EL (cell line): ENCODE data around the gene UFC1.

Experiments used
- DNase-seq: peaks from one replicate; pipeline ENCODE4 v3.0.0-alpha.2; 2016

Gene UFC1

DNA sequence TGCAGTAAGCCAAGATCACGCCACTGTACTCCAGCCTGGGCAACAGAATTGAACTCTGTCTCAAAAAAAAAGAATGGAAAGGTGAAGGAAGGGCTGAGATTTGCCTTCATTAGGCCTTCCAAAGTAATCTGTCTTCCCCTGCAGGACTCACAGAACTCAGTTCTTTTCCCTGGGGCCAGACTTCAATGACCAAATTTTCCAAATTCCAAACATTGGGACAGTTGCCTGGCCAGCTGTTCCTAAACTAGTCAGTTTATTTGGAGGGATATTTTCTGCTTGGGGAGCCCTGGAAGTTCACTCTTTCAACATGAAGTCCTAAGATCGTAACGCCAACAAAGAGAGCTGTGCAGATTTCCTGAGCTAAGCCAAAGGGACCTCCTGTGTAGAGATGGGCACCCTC is 15.9 kb upstream of the UFC1 start:
- DNase-seq: no peak

DNA sequence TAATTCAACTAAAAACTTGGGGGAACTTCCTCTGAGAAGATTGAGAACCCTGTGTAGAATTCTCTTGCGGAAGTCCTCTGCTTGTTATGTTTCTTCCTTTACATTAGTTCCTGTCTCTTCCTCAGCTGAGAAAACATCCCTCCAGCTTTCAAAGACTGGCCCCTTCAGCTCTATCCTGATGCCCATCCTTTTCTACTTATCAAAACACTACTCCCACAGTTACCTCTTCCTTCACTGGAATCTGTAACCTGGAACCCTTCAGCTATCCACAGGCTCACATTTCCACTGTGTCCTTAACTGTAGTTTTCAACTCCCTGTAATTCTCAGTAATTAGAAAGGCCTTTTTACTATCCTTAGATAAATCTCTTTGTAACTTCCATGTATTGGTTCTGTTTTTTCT is 15.3 kb upstream of the UFC1 start:
- DNase-seq: no peak

DNA sequence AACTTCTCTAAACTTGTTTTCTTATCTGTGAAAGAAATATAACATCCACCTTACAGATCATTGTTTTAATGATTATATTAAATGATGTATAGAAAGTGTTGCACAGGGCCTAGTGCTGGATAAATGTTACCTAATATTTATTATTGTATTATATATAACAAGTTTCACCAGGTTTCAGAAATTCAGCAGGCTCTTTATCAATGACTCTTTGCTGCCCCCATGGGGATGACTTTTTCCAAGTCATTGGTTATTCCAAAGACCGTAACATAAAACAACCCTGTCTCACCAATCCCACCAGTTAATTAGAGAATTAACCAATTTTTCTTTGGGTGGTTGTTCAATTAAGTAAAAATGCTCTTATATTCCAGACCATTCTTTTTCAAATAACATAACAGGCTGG is 14.0 kb upstream of the UFC1 start:
- peak; percentile 41 for DNase-seq

DNA sequence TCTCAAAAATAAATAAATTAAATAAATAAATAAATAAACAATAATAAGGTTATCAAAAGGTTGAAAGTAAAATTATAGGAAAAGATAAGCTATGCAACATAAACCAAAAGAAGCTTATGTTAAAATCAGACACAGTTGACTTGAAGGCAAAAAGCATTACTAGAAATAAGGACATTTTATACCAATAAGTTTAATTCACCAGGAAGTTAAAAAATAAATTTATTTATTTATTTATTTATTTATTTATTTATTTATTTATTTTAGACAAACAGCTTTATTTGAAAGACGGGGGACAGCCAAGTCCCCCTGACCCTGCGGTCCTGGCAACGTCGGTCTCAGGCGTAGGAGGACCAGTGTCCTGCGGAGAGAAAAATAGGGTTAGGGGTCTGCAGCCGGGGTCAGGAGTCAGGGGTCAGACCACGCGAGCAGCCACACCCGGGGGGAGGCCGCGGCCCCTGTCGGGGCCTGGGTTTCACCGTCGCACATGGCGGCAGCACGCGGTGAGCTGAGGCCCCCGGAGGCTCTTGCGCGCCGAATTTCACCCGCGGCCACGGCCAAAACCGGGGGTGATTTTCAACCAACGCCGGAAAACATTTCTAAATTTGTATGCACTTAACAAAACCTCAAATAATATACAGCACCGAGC is 12.9 kb upstream of the UFC1 start:
- DNase-seq: no peak

DNA sequence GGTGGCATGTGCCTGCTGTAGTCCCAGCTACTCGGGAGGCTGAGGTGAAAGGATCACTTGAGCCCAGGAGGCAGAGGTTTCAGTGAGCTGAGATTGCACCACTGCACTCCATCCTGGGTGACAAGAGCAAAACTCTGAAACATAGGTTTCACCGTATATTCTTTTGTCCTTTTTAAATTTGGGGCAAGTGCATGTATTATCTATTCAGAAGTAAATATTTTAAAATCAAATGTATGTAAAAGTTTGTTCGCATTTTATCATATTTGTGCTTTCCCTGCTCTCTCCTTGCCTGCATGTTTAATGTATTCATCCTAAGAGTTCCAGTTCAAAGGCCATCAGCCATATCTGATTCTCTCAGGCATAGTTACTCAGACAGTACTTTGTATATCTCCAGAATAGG is 7.9 kb upstream of the UFC1 start:
- DNase-seq: no peak

DNA sequence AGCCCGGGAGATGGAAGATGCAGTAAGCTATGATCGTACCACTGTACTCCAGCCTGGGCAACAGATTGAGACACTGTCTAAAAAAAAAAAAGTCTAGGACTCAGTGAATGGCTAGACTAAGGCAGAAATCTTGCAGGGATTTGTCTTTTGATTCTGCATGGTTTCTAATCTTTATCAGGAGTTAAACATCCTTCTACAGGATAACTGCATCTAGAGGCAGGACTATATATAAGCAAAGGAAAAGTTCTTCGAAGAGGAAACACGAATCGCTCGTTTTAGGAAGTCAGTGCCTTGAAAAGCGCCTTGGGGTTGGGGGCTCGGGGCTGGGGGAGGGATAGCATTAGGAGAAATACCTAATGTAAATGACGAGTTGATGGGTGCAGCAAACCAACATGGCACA is 602 bp upstream of the UFC1 start:
- DNase-seq: no peak

DNA sequence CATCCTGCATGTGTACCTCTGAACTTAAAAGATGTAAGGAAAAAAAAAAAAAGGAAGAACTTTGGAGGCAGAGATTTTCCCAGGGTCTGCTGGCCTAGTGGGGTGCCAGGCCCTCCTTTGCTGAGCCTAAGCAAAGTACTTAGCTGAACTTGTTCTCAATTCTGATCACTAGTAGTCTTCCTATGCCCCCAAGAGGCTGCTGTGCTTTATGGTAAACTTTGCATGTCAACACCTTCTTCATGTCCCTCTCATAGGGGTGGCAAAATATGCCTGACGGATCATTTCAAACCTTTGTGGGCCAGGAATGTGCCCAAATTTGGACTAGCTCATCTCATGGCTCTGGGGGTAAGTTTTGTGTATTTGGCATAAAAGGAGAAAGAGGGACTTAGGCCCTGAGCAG is 4.1 kb downstream of the UFC1 start:
- no peak for DNase-seq

DNA sequence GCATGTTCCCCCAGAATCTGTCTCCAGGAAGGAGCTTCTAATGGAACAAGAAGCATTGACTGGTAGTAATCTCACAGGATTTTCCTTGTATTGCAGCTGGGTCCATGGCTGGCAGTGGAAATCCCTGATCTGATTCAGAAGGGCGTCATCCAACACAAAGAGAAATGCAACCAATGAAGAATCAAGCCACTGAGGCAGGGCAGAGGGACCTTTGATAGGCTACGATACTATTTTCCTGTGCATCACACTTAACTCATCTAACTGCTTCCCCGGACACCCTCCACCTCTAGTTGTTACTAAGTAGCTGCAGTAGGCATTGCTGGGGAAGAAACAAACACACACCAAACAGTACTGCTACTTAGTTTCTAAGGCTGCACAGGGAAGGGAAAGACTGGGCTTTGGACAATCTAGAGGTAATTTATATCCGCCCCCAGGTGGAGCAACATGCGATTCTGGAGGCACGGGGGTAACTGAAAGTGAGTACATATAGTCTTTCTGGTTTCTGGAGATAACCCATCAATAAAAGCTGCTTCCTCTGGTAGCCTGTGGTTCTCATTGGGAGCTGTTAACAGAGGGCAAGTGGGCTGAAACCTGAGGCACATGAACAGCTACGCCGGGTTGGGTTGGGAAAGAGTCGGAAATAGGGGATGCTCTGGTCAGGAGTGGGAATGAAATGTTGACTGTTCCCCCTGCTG is 4.7 kb downstream of the UFC1 start:
- no peak for DNase-seq

DNA sequence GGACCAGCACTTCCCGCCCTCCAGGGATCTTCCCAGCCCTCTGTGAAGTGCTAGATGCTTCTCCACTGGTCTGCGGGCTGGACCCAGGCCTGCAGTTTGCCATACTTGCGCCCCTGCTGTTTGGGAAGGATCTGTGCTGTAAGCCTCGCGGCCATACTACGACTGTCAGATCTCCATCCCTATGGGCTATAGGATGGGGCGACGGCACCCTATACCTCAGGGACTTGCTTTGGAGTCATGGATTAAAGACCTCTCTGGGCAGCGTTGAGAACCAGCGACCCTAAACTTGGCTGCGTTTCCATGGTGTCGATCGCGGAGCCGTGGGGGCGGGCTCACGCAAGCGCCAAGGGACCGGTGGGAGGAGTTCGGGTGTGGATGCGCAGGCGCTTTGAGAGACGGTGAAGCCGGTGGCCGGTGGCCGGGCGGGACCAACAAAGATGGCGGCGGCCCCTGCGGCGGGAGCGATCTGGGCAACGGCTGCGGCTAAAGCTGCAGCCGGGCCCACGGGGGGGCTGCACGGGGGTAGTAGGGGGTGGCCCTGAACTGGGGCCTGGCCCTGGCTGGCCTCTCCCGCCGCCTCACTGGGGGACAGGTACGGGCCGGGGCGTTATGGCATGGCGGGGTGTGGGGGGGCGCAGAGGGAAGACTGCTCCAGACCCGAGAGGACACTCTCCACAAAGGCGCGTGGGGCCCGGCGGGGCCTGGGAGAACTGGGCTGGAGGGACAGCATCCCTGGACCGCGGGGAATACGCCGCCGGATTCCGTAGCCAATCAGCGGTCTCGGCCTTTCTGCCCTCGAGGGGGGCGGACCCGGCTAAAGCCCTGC is 5.5 kb downstream of the UFC1 start, which contains the start of gene USP21:
TSS of gene USP21 (plus strand) at position 414 of the 826 bp plus-strand sequence. CDS start 1,141 bp downstream, outside the sequence.
- peak; percentile 88 for DNase-seq

DNA sequence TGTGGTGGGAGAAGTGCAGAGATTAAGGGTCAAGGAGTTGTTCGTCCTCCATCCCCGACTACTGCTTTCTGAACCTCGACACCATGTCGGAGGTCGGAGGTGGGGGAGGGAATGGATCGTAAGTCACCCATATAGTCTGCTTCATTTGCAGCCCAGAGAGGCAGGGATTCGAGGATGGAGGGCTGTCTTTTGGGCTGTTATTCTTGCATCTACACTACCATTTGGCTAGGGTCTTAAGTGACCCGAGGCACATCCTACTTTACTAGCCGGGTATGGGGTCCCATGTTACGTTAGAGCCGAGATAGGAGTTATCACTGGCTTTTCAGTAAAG is 6.1 kb downstream of the UFC1 start:
- DNase-seq: no peak

DNA sequence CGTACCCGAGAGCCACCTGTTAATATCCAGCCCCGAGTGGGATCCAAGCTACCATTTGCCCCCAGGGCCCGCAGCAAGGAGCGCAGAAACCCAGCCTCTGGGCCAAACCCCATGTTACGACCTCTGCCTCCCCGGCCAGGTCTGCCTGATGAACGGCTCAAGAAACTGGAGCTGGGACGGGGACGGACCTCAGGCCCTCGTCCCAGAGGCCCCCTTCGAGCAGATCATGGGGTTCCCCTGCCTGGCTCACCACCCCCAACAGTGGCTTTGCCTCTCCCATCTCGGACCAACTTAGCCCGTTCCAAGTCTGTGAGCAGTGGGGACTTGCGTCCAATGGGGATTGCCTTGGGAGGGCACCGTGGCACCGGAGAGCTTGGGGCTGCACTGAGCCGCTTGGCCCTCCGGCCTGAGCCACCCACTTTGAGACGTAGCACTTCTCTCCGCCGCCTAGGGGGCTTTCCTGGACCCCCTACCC is 6.9 kb downstream of the UFC1 start:
- DNase-seq: no peak

DNA sequence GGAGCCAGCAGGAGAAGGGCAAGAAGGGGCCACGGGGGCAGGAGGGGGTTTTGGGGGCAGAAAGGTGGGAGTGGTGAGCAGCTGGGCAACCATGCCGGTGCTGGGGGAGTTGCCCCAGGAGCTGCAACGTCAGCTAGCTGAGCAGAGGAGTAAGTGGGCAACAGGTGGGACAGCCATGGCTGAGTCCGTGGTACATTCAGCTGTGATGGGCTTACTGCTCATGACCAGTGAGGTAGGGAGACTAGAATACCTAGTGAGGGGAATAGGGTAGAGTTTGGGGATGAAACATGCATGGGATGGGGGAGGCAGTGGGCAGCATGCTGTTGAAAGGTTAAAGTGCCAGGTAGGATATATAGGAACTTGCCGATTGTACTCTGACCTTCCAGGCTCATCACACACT is 7.9 kb downstream of the UFC1 start:
- no peak for DNase-seq

DNA sequence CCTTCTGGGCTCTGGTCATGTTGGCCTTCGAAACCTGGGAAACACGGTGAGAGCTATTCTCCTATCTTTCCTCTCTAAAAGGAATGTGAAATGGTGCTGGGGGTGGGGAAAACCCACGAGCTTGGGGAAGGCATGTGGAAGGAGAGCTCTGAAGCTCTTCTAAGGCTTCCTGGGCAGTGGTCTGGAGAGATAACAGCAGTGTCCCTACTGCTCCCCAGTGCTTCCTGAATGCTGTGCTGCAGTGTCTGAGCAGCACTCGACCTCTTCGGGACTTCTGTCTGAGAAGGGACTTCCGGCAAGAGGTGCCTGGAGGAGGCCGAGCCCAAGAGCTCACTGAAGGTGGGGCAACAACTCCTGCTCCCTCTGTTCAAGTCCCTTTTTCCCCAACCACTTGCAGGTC is 8.3 kb downstream of the UFC1 start:
- DNase-seq: no peak

DNA sequence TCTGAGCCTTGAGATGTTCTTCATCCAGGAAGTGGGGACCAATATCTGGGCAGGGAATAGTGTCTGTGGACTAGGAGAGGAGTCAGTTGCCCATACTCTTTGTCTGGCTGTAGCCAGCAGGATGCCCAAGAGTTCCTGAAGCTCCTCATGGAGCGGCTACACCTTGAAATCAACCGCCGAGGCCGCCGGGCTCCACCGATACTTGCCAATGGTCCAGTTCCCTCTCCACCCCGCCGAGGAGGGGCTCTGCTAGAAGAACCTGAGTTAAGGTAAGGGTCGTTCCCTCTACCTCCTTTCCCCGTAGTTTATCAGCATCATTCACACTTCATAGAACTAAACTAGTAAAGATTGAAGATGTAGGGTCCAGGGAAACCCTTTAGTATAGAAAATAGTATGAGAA is 9.0 kb downstream of the UFC1 start:
- no peak for DNase-seq

DNA sequence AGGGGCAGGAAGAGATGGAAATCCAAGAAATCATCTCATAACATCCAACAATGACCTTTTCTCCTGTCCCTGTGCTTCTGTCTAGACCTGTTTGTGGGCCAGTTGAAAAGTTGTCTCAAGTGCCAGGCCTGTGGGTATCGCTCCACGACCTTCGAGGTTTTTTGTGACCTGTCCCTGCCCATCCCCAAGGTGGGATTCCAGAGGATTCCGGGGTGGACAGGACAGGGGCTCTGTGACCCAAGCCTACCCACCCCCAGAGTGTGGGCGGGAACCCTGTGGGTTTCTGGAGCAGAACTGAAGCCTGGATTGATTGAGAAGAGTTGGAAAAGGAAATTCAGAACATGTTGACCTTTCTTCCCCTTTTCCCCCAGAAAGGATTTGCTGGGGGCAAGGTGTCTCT is 10.0 kb downstream of the UFC1 start:
- no peak for DNase-seq

DNA sequence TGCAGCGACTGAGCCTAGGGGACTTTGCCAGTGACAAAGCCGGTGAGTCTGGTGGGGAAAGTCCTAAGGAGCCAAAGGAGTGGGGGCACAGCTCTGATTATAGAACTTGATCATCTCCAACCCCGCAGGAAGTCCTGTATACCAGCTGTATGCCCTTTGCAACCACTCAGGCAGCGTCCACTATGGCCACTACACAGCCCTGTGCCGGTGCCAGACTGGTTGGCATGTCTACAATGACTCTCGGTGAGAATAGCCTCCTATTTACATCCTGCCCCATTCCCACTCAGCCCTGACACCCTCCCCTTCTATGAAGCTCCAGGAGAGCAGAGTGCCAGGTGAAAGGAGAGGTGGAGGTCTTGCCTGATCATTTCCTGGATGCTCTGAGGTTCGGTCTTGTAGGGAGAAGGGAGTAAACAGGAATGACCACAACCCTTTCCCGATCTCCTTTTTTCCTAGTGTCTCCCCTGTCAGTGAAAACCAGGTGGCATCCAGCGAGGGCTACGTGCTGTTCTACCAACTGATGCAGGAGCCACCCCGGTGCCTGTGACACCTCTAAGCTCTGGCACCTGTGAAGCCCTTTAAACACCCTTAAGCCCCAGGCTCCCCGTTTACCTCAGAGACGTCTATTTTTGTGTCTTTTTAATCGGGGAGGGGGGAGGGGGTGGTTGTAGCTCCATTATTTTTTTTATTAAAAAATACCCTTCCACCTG is 11.3 kb downstream of the UFC1 start:
- no peak for DNase-seq

DNA sequence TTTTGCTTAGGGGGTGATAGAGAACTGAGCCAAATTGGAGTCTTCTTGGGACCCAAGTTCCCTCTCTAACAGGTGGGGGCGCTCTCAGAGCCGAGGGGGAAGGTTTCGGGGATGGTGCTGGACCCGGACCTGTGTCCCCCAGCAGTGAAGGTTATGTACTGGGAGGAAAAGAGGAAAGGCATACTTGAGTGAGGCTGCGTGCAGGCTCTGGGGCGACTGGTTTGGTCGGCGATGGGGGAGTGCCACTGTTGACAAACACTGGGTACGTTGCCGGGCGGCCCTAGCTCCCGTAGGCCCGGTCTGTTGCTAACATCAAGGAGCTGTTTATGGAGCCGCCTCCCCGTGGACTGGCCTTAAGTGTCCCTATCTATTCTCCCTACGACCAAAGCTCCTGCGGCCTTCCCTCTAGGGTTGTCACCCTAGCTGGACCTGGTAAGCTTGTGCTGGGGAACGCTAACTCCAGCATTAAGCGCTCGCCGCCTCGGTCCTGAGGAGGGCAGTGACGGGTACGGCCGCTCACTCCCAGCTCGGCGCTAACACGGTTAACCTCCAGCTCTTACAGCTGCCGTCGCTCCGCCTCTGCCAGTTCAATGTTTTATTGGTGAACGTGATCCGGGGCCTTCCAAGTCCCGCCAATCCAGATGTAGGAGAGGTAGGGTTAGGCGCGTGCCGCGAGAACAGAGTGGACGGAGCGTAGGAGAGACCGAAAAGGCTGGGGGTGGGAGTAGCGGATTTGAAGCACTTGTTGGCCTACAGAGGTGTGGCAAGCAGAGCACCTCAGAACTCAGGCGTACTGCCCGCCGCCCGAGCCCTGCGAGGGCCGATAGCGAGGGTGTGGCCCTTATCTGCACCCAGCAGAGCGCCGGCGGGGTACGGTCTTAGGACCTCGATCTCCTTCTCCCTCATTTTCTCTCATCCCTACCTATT is 12.2 kb downstream of the UFC1 start, which contains the start of gene PPOX:
TSS of gene PPOX (plus strand) at position 685 of the 927 bp plus-strand sequence. CDS start 422 bp downstream, outside the sequence.
- DNase-seq: peak; percentile 98

DNA sequence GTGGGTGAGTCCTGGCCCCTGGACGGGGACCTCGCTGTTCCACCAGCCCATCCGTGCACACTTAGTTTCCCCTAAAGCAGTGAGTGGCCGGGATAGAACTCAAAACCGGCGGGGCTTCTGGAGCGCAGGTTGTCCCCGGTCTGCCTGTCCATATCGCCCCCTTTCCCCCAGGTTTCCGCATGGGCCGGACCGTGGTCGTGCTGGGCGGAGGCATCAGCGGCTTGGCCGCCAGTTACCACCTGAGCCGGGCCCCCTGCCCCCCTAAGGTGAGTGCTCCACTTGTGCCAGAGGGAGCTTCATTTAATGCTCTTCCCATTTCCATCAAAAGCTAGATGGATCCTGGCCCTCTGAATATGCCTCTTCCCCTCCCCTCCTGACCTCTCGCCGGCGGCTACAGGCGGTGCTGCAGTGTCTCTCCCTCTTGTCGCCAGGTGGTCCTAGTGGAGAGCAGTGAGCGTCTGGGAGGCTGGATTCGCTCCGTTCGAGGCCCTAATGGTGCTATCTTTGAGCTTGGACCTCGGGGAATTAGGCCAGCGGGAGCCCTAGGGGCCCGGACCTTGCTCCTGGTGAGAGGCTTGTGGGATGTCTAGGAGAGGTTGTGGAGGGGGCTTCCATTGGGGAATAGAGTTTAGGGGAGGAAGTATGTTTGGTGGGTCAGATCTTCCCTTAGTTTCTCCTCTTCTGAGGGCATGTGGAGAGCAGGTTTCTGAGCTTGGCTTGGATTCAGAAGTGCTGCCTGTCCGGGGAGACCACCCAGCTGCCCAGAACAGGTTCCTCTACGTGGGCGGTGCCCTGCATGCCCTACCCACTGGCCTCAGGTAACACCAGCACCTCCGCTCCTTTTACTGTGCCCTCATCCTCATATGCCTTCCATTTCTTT is 13.1 kb downstream of the UFC1 start:
- DNase-seq: no peak

DNA sequence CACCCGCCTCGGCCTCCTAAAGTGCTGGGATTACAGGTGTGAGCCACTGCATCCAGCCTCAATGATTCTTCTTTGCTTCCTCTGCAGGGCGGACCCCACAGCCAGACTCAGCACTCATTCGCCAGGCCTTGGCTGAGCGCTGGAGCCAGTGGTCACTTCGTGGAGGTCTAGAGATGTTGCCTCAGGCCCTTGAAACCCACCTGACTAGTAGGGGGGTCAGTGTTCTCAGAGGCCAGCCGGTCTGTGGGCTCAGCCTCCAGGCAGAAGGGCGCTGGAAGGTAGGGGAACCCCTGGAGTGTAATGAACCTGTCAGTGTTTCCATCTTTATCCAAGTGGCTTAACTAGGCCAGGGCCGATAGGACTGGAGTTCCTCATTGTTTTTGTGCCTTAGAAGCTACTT is 15.1 kb downstream of the UFC1 start:
- no peak for DNase-seq

DNA sequence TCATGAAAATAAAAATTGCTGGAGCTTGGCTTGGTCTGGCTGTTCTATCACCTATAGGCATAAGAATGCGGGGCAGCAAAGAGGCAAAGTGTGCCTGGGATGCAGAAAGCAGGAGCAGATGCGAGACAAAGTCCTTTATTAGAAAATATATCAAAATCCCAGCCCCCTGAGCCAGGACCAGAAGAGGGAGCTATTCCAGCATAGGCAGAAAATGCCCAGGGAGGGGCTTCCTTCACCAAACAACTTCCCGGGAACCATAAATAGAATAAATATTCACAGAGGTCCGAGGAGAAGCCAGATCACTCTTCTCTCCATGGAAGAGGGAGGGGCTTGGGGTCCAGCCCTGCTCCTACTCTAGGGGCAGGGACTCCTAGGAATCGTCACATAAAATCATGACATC is 17.4 kb downstream of the UFC1 start:
- DNase-seq: no peak

DNA sequence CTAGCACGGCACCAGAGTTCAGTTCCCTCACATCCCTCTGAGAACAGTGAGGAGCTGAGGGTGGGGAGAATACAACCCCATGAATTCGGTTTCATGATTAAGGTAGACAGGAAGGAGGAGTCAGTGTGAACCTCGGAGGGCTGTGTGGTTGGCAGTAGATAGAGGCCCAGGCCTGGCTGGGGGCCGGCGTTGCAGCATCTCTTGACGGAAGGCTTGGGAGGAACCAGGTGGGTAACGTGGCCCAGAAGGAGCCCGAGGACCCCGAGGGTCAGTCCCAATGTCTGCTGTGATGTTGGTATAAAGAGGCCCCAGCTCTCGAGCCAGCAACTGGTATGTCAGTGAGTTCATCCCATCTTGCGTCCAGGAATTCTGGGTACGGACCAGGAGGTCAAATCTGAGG is 17.9 kb downstream of the UFC1 start:
- DNase-seq: no peak
